ENCODE data around the gene SYVN1.
A peak's percentile ranks its signal among the peaks of the same experiment; 100 is the strongest.

DNA sequence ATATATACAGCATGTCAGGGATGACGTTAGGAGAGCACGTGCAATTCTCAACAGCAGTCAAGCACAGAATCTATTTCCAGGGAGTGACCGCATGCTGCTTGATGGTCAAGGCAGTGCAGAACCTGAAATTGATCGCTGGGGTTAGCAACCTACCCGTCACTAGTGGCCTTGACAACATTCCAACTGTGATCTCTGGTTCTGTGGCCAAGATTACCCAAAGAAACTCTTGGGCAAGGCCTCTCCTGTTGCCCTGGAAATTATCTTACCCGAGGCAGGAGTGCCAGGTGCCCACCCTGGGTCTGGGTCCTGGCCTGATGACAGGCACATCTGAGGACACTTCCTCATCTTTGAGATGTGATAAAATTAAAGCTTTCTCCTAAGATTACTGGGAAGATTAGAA, 20.5 kb downstream of the SYVN1 start:
- TF ChIP-seq, protein P1, sequence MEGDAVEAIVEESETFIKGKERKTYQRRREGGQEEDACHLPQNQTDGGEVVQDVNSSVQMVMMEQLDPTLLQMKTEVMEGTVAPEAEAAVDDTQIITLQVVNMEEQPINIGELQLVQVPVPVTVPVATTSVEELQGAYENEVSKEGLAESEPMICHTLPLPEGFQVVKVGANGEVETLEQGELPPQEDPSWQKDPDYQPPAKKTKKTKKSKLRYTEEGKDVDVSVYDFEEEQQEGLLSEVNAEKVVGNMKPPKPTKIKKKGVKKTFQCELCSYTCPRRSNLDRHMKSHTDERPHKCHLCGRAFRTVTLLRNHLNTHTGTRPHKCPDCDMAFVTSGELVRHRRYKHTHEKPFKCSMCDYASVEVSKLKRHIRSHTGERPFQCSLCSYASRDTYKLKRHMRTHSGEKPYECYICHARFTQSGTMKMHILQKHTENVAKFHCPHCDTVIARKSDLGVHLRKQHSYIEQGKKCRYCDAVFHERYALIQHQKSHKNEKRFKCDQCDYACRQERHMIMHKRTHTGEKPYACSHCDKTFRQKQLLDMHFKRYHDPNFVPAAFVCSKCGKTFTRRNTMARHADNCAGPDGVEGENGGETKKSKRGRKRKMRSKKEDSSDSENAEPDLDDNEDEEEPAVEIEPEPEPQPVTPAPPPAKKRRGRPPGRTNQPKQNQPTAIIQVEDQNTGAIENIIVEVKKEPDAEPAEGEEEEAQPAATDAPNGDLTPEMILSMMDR (IDR thresholded peaks at IDR 0.05): no peak
- TF ChIP-seq POLR2A (IDR thresholded peaks at IDR 0.05): peak; percentile 13 to 36
